ENCODE measurements around the gene CMPK1.

Gene CMPK1

GRCh38 chr1:47393141-47393540, 59.6 kb downstream of the CMPK1 start:
- Mint-ChIP-seq H3K4me3 (no peak overlapping the region), H3K4me1 (peaks cover 13% of the 10 kb centered on the region), H3K9me3 (no peaks in the 10 kb centered on the region), H3K27ac (no peak overlapping the region), H3K27me3 (ENCODE audit: low read depth) (peaks cover 43% of the 10 kb centered on the region), H3K36me3 (ENCODE audit: low read depth) (no peaks in the 10 kb centered on the region)
- TF ChIP-seq CTCF (IDR thresholded peaks at IDR 0.05; ENCODE audit: unreplicated experiment in 3 of 3) = no peak

DNA sequence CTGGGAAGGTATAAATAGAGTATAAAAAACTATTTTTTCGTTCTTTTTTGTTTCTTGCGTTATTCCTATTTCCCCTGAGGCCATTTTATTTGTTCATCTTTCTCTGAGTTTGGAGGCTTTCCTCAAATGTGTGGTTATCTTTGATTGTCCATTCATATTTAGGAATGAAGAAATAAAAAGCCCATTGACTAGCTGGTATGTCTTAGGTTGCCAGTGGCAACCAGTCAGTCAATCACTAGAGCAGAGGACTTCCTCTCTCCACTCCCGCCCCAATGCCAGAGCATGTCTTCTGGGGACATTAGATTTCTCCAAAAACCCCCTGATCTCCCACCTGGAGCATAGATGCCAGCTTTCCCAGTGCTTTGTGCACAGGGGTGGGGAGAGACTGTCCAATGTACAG, 61.8 kb downstream of the CMPK1 start:
- no peaks in the 10 kb centered on the region for H3K36me3 Mint-ChIP-seq (ENCODE audit: low read depth)
- no peak overlapping the region for H3K27ac Mint-ChIP-seq
- no peak for TF ChIP-seq CTCF (IDR thresholded peaks at IDR 0.05; ENCODE audit: unreplicated experiment in 3 of 3)
- no peak overlapping the region for H3K4me3 Mint-ChIP-seq
- peaks cover 41% of the 10 kb centered on the region for H3K27me3 Mint-ChIP-seq (ENCODE audit: low read depth)
- peaks cover 4% of the 10 kb centered on the region for H3K4me1 Mint-ChIP-seq
- no peaks in the 10 kb centered on the region for H3K9me3 Mint-ChIP-seq

DNA sequence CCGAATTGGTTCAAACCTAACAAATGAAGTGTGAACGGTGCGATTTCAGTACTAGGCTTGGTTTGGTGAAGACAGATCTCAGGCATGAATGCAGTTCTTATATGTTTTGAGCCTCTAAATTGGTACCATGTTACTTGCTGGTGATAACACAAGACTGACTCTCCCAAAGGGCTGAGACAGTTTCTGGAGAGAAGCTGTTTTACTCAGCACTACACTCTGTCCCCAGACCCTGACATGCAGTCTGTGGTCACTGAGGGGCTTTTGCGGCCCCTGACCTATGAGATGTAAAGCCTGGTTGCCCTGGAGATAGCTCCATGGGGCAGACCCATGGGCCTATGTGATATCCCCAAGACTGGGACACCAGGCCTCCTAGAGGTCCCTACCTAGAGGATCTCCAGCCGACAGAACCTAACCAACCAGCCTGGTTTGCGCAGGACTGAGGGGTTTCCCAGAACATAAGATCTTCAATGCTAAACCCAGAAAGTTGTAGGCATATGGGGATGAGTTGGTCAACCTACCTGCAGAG, 63.1 kb downstream of the CMPK1 start:
- Mint-ChIP-seq H3K4me3 (no peak overlapping the region), H3K4me1 (peaks cover 4% of the 10 kb centered on the region), H3K27ac (no peak overlapping the region), H3K27me3 (ENCODE audit: low read depth) (peaks cover 31% of the 10 kb centered on the region), H3K9me3 (no peaks in the 10 kb centered on the region), H3K36me3 (ENCODE audit: low read depth) (no peaks in the 10 kb centered on the region)
- TF ChIP-seq CTCF (IDR thresholded peaks at IDR 0.05; ENCODE audit: unreplicated experiment in 3 of 3) = no peak

- TF ChIP-seq CTCF (IDR thresholded peaks at IDR 0.05; ENCODE audit: unreplicated experiment in 3 of 3) = no peak
- H3K27ac Mint-ChIP-seq = no peak overlapping the region
- H3K4me1 Mint-ChIP-seq = no peaks in the 10 kb centered on the region
- no peaks in the 10 kb centered on the region for H3K9me3 Mint-ChIP-seq
- no peak overlapping the region for H3K4me3 Mint-ChIP-seq
- peaks cover 29% of the 10 kb centered on the region for H3K27me3 Mint-ChIP-seq (ENCODE audit: low read depth)
- no peaks in the 10 kb centered on the region for H3K36me3 Mint-ChIP-seq (ENCODE audit: low read depth)
These were observed 65.7 kb downstream of the CMPK1 start for GRCh38 chr1:47399138-47399845.

DNA sequence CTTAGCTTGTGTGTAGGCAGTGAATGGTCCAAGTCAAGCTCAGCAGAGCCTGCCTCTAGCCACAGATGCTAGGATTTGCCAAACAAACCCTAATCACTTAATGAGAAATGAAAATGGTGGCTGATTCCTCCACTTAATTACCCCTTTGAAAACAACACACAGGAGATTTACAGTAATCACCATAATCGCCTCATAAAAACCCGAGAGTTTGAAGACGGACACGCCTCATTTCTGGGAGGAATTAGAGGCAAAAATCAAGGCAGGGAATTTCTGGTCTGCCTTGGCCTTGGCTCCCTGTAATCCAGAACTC, 66.2 kb downstream of the CMPK1 start:
- TF ChIP-seq CTCF (IDR thresholded peaks at IDR 0.05; ENCODE audit: unreplicated experiment in 3 of 3) = no peak
- no peak overlapping the region for H3K27ac Mint-ChIP-seq
- no peak overlapping the region for H3K4me3 Mint-ChIP-seq
- no peaks in the 10 kb centered on the region for H3K36me3 Mint-ChIP-seq (ENCODE audit: low read depth)
- H3K9me3 Mint-ChIP-seq = no peaks in the 10 kb centered on the region
- peaks cover 29% of the 10 kb centered on the region for H3K27me3 Mint-ChIP-seq (ENCODE audit: low read depth)
- no peaks in the 10 kb centered on the region for H3K4me1 Mint-ChIP-seq

GRCh38 chr1:47401761-47402160, 68.2 kb downstream of the CMPK1 start:
- Mint-ChIP-seq H3K36me3 (ENCODE audit: low read depth) (no peaks in the 10 kb centered on the region), H3K27ac (no peak overlapping the region), H3K4me1 (peaks cover 4% of the 10 kb centered on the region), H3K4me3 (no peak overlapping the region), H3K27me3 (ENCODE audit: low read depth) (peaks cover 26% of the 10 kb centered on the region), H3K9me3 (no peaks in the 10 kb centered on the region)
- TF ChIP-seq CTCF (IDR thresholded peaks at IDR 0.05; ENCODE audit: unreplicated experiment in 3 of 3) = no peak
